ENCODE results near the gene KIF5B.

- TF ChIP-seq CTCF (IDR thresholded peaks at IDR 0.05 in 2 of 3, conservative IDR thresholded peaks at IDR 0.05 in 1 of 3; ENCODE audit: control insufficient read depth in 2 of 3, extremely low read depth in 1 of 3, insufficient read depth in 1 of 3, low read depth in 3 of 3, low read length in 3 of 3) (no peak), CBX3 (IDR thresholded peaks at IDR 0.05; ENCODE audit: borderline replicate concordance, low read depth) (no peak), POLR2AphosphoS5 (IDR thresholded peaks at IDR 0.05; ENCODE audit: low read length) (no peak), MAX (IDR thresholded peaks at IDR 0.05; ENCODE audit: low read depth, low read length) (no peak)
Observed at GRCh38 chr10:32105782-32106382, 49.7 kb upstream of the KIF5B start.

All from GM12878 (cell line).